BLaER1 treated with 17β-estradiol and CSF1 and Interleukin-3, amounts not matched to agents 10 nM and 100 nM (cell line): Measurements from ENCODE around the gene VRK2.
"Not testable (repeated sequence)": the region's sequence is repeated elsewhere in the genome, so short reads cannot be mapped to it uniquely, and the experiment has no call there.

Experiments
- H3K27ac ChIP-seq, 11 experiments: shearing (Covaris generic); formaldehyde crosslinking; 2 replicates each; pipeline ENCODE4 v1.8.1; 2022
- H3K27me3 ChIP-seq, 11 experiments: shearing (Covaris generic); formaldehyde crosslinking; 2 replicates each; pipeline ENCODE4 v1.8.1; 2022
- H3K36me3 ChIP-seq, 11 experiments: shearing (Covaris generic); formaldehyde crosslinking; 2 replicates each; pipeline ENCODE4 v1.8.1; 2022
- H3K4me1 ChIP-seq, 10 experiments: shearing (Covaris generic); formaldehyde crosslinking; 2 replicates each; pipeline ENCODE4 v1.8.1; 2022
- H3K4me2 ChIP-seq, 11 experiments: shearing (Covaris generic); formaldehyde crosslinking; 2 replicates each; pipeline ENCODE4 v1.8.1; 2022
- H3K4me3 ChIP-seq, 10 experiments: shearing (Covaris generic); formaldehyde crosslinking; 2 replicates each; pipeline ENCODE4 v1.8.1; 2022
- H3K9ac ChIP-seq, 11 experiments: shearing (Covaris generic); formaldehyde crosslinking; 2 replicates each; pipeline ENCODE4 v1.8.1; 2022
- H3K9me3 ChIP-seq, 11 experiments: shearing (Covaris generic); formaldehyde crosslinking; replicated peaks in 1 of 11; 2 replicates each; pipeline ENCODE4 v1.8.1; 2022
- H4K20me1 ChIP-seq, 11 experiments: shearing (Covaris generic); formaldehyde crosslinking; 2 replicates each; pipeline ENCODE4 v1.8.1; 2022
- Cebpa-rat ChIP-seq, 11 experiments: shearing (Covaris generic); IDR thresholded peaks; 2 replicates each; pipeline ENCODE4 v1.8.1; 2022

VRK2 gene

DNA sequence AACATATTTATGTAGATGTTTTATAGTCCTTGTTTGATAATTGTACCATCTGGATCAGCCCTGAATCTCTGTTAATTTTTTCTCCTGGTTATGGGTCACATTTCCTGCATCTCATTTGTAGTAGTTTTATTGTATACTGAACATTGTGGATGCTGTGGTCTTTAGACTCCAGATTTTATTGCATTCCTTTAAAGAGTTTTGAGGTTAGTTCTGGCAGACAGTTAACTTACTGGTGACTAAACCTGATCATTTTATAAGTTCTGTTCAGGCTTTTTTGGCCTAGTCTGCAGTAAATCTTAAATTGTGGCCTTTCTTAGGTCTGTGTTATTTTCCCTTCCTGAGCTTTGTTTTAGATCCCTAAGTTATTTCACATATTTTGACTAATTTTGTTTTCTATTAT is 110.2 kb downstream of the VRK2 start:
- no peaks in the 10 kb centered on the region for H3K4me1 ChIP-seq
- 0 out of 22 replicates have a peak, but pooled peaks cover 0 to 4% (median 0%) of the 10 kb centered on the region in 11 experiments for H3K9me3 ChIP-seq
- peaks cover 43 to 78% (median 61%) of the 10 kb centered on the region in 11 experiments for H3K36me3 ChIP-seq
- H3K27ac ChIP-seq, result no peak overlapping the region
- no peak overlapping the region for H3K4me2 ChIP-seq
- no peaks in the 10 kb centered on the region for H4K20me1 ChIP-seq
- no peak overlapping the region for H3K4me3 ChIP-seq
- no peaks in the 10 kb centered on the region for H3K27me3 ChIP-seq
- H3K9ac ChIP-seq, result no peak overlapping the region
- TF ChIP-seq Cebpa-rat (IDR thresholded peaks at IDR 0.05), result no peak

- TF ChIP-seq Cebpa-rat (IDR thresholded peaks at IDR 0.05), result no peak
- Histone ChIP-seq H3K36me3 (peaks cover 53 to 85% (median 70%) of the 10 kb centered on the region in 11 experiments), H4K20me1 (no peaks in the 10 kb centered on the region), H3K4me2 (no peak overlapping the region), H3K9me3 (0 out of 22 replicates have a peak, but pooled peaks cover 0 to 4% (median 0%) of the 10 kb centered on the region in 11 experiments), H3K4me3 (no peak overlapping the region), H3K4me1 (no peaks in the 10 kb centered on the region), H3K27ac (no peak overlapping the region), H3K27me3 (no peaks in the 10 kb centered on the region), H3K9ac (no peak overlapping the region)
Observed at GRCh38 chr2:58157754-58158153, 111.1 kb downstream of the VRK2 start.

DNA sequence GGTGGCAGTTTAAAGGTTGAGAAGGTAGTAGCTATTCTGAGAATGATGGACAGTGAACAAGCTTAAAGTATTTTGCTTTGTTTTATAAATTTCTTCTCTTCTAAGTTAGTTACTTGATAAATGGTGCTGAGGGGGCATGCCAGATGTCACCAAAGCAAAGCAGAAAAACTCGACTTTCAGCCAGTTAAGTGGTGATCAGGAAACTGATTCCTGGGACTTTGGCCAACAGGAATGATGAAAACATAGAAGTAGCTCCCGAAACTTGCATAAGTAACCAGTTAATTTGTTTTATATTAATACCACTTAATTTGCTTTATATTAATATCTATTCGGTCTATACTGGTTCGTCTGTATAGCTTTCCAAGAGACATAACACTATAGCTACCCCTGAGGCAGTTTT is 111.9 kb downstream of the VRK2 start:
- H3K27ac ChIP-seq, result no peak overlapping the region
- no peak overlapping the region for H3K9ac ChIP-seq
- H3K36me3 ChIP-seq, result peaks cover 54 to 88% (median 76%) of the 10 kb centered on the region in 11 experiments
- H3K27me3 ChIP-seq, result no peaks in the 10 kb centered on the region
- H3K4me3 ChIP-seq, result no peak overlapping the region
- H3K4me1 ChIP-seq, result no peaks in the 10 kb centered on the region
- no peak overlapping the region for H3K4me2 ChIP-seq
- TF ChIP-seq Cebpa-rat (IDR thresholded peaks at IDR 0.05), result no peak
- H3K9me3 ChIP-seq, result 0 out of 22 replicates have a peak, but pooled peaks cover 0 to 4% (median 0%) of the 10 kb centered on the region in 11 experiments
- H4K20me1 ChIP-seq, result no peaks in the 10 kb centered on the region

DNA sequence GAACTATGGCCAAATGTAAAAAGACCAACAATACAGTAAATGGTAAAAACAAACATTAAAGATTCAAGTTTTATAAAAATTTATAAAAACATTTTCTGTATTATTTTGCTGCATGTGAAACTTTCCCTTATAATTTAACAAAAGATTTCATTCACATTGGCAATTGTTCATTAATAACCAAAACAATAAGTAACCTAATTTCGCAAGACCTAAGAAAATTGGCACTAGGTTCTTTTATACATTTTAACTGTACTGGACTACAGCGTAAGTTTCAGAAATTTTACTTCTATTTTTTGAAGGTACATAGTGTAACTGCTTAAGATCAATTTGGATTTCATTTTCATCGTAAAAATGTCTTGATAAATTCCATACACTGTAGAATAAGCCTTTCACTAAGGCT is 117.3 kb downstream of the VRK2 start:
- TF ChIP-seq Cebpa-rat (IDR thresholded peaks at IDR 0.05), result no peak
- Histone ChIP-seq H3K27ac (no peak overlapping the region), H3K4me2 (no peak overlapping the region), H3K4me1 (no peaks in the 10 kb centered on the region), H3K9ac (no peak overlapping the region), H3K27me3 (no peaks in the 10 kb centered on the region), H4K20me1 (no peaks in the 10 kb centered on the region), H3K36me3 (peaks cover 36 to 62% (median 47%) of the 10 kb centered on the region in 11 experiments), H3K9me3 (no peaks in the 10 kb centered on the region), H3K4me3 (no peak overlapping the region)

DNA sequence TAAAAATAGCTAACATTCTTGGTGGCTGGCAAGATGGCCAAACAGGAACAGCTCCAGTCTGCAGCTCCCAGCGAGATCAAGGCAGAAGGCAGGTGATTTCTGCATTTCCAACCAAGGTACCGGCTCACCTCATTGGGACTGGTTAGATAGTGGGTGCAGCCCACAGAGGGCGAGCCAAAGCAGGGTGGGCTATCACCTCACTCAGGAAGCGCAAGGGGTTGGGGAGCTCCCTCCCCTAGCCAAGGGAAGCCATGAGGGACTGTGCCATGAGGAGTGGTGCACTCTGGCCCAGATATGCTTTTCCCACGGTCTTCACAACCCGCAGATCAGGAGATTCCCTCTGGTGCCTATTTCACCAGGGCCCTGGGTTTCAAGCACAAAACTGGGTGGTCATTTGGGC is 121.5 kb downstream of the VRK2 start:
- peaks cover 0 to 53% (median 36%) of the 10 kb centered on the region in 11 experiments; a peak in 17 of 22 replicates for H3K36me3 ChIP-seq
- H3K4me2 ChIP-seq, H3K9ac ChIP-seq, H3K27ac ChIP-seq, H3K4me1 ChIP-seq, H3K27me3 ChIP-seq, H3K4me3 ChIP-seq, H4K20me1 ChIP-seq: not testable (repeated sequence)
- H3K9me3 ChIP-seq, result peaks cover 25 to 34% (median 30%) of the 10 kb centered on the region in 11 experiments; a peak in 19 of 22 replicates

- H3K4me1 ChIP-seq, H3K9ac ChIP-seq, H3K4me2 ChIP-seq, H3K27ac ChIP-seq, H4K20me1 ChIP-seq, H3K27me3 ChIP-seq, H3K4me3 ChIP-seq: not testable (repeated sequence)
- Histone ChIP-seq H3K9me3 (peaks cover 25 to 34% (median 30%) of the 10 kb centered on the region in 11 experiments; a peak in 19 of 22 replicates), H3K36me3 (peaks cover 0 to 48% (median 26%) of the 10 kb centered on the region in 11 experiments; a peak in 14 of 22 replicates)
Observed at GRCh38 chr2:58169845-58170244, 123.2 kb downstream of the VRK2 start.

- not testable (repeated sequence) for H4K20me1 ChIP-seq, H3K4me1 ChIP-seq, H3K27me3 ChIP-seq, H3K4me3 ChIP-seq, H3K27ac ChIP-seq, H3K4me2 ChIP-seq, H3K9ac ChIP-seq
- H3K9me3 ChIP-seq, result peaks cover 25 to 34% (median 30%) of the 10 kb centered on the region in 11 experiments; a peak in 19 of 22 replicates
- peaks cover 0 to 48% (median 26%) of the 10 kb centered on the region in 11 experiments; a peak in 14 of 22 replicates for H3K36me3 ChIP-seq
Observed at GRCh38 chr2:58170334-58170933, 123.8 kb downstream of the VRK2 start.

- not testable (repeated sequence) for H3K27me3 ChIP-seq, H3K4me2 ChIP-seq, H3K4me1 ChIP-seq, H3K9ac ChIP-seq, H3K27ac ChIP-seq, H3K4me3 ChIP-seq, H4K20me1 ChIP-seq
- Histone ChIP-seq H3K36me3 (peaks cover 0 to 46% (median 26%) of the 10 kb centered on the region in 11 experiments; a peak in 14 of 22 replicates), H3K9me3 (peaks cover 25 to 34% (median 30%) of the 10 kb centered on the region in 11 experiments; a peak in 19 of 22 replicates)
Observed at GRCh38 chr2:58171831-58172230, 125.2 kb downstream of the VRK2 start.

DNA sequence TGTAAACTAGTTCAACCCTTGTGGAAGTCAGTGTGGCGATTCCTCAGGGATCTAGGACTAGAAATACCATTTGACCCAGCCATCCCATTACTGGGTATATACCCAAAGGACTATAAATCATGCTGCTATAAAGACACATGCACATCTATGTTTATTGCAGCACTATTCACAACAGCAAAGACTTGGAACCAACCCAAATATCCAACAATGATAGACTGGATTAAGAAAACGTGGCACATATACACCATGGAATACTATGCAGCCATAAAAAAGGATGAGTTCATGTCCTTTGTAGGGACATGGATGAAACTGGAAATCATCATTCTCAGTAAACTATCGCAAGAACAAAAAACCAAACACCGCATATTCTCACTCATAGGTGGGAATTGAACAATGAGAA is 130.6 kb downstream of the VRK2 start:
- H3K4me3 ChIP-seq, H3K27ac ChIP-seq, H3K4me1 ChIP-seq, H3K27me3 ChIP-seq, H4K20me1 ChIP-seq, H3K4me2 ChIP-seq, H3K9ac ChIP-seq: not testable (repeated sequence)
- Histone ChIP-seq H3K9me3 (peaks cover 8 to 23% (median 14%) of the 10 kb centered on the region in 11 experiments; a peak in 17 of 22 replicates), H3K36me3 (peaks cover 0 to 14% (median 2%) of the 10 kb centered on the region in 11 experiments; a peak in 7 of 22 replicates)

GRCh38 chr2:58180175-58180574 is 133.6 kb downstream of the VRK2 start:
- H4K20me1 ChIP-seq, H3K4me2 ChIP-seq: not testable (repeated sequence)
- H3K9me3 ChIP-seq, result peaks cover 0 to 12% (median 6%) of the 10 kb centered on the region in 11 experiments; a peak in 4 of 22 replicates

More at GRCh38 chr2:58180175-58180574, 133.6 kb downstream of the VRK2 start:
- not testable (repeated sequence) for H3K4me1 ChIP-seq, H3K27ac ChIP-seq, H3K9ac ChIP-seq, H3K36me3 ChIP-seq, H3K4me3 ChIP-seq, H3K27me3 ChIP-seq
